AG09309 (cell line): ENCODE results near the gene PLA2G3.
"Not testable (repeated sequence)": the region's sequence is repeated elsewhere in the genome, so short reads cannot be mapped to it uniquely, and the experiment has no call there.

Source experiments
- DNase-seq: peaks from one replicate; pipeline ENCODE4 v3.0.0-alpha.2; 2010; ENCODE audit warnings: low read depth
- H3K4me3 ChIP-seq: 2 replicates; pipeline ENCODE4 v1.5.1; 2011; ENCODE audit warnings: mild to moderate bottlenecking, low read depth, low read length, moderate library complexity; ENCODE audit not compliant: control insufficient read depth
- CTCF ChIP-seq: IDR thresholded peaks from 2 replicates; pipeline ENCODE4 v1.5.1; 2011; ENCODE audit warnings: mild to moderate bottlenecking, low read depth, low read length, inconsistent platforms; ENCODE audit not compliant: insufficient read depth, control insufficient read depth; ENCODE audit errors: missing control alignments

The PLA2G3 gene

GRCh38 chr22:31118046-31118820, 22.1 kb downstream of the PLA2G3 start:
- no peak for TF ChIP-seq CTCF
- H3K4me3 ChIP-seq = no peak overlapping the region
- DNase-seq = no peak

GRCh38 chr22:31112547-31113091, 27.7 kb downstream of the PLA2G3 start:
- not testable (repeated sequence) for H3K4me3 ChIP-seq, DNase-seq

- no peak for TF ChIP-seq CTCF
- no peak for DNase-seq
- peak overlapping the region; percentile 22; the same call in 1 of the 2 replicates for H3K4me3 ChIP-seq
Measured at GRCh38 chr22:31107894-31108218, 32.5 kb downstream of the PLA2G3 start.

- DNase-seq = peak; percentile 92
- TF ChIP-seq CTCF = peak; percentile 97
- H3K4me3 ChIP-seq = peak within 1 kb of the TSS; percentile 91
Measured at GRCh38 chr22:31107178-31107893, 33.0 kb downstream of the PLA2G3 start, which contains the start of gene SELENOM. TSS of gene SELENOM (minus strand) at chr22:31107568. CDS start at chr22:31107505, 63 bp downstream.

- peak overlapping the region; percentile 91 for H3K4me3 ChIP-seq
- no peak for DNase-seq
- TF ChIP-seq CTCF = no peak
Measured at GRCh38 chr22:31106731-31107177, 33.6 kb downstream of the PLA2G3 start.

GRCh38 chr22:31106001-31106571, 34.2 kb downstream of the PLA2G3 start:
- no peak for DNase-seq
- H3K4me3 ChIP-seq = peak overlapping the region; percentile 91

More at GRCh38 chr22:31106001-31106571, 34.2 kb downstream of the PLA2G3 start:
- TF ChIP-seq CTCF = peak; percentile 41
